ENCODE measurements around the gene ZC3HAV1.

GRCh38 chr7:139084709-139085108 is 24.8 kb downstream of the ZC3HAV1 start:
- TF ChIP-seq ATF2 (CRISPR knock-in tag; IDR thresholded peaks at IDR 0.05) = no peak
- TF ChIP-seq, protein P1, sequence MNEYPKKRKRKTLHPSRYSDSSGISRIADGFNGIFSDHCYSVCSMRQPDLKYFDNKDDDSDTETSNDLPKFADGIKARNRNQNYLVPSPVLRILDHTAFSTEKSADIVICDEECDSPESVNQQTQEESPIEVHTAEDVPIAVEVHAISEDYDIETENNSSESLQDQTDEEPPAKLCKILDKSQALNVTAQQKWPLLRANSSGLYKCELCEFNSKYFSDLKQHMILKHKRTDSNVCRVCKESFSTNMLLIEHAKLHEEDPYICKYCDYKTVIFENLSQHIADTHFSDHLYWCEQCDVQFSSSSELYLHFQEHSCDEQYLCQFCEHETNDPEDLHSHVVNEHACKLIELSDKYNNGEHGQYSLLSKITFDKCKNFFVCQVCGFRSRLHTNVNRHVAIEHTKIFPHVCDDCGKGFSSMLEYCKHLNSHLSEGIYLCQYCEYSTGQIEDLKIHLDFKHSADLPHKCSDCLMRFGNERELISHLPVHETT (CRISPR knock-in tag; conservative IDR thresholded peaks at IDR 0.05) = no peak
- TF ChIP-seq ZNF879 (CRISPR knock-in tag; IDR thresholded peaks at IDR 0.05) = no peak
- TF ChIP-seq NFKB2 (CRISPR knock-in tag; IDR thresholded peaks at IDR 0.05; ENCODE audit: borderline replicate concordance) = no peak
- no peak for TF ChIP-seq ZNF225 (CRISPR knock-in tag; IDR thresholded peaks at IDR 0.05)
- TF ChIP-seq ZNF652 (CRISPR knock-in tag; IDR thresholded peaks at IDR 0.05; ENCODE audit: borderline replicate concordance, low read depth) = no peak
- no peak for TF ChIP-seq MAZ (IDR thresholded peaks at IDR 0.05; ENCODE audit: borderline replicate concordance, low read depth, low read length)
- TF ChIP-seq MAZ (CRISPR knock-in tag; IDR thresholded peaks at IDR 0.05; ENCODE audit: low read depth) = no peak
- no peak for TF ChIP-seq EZH2 (conservative IDR thresholded peaks at IDR 0.05; ENCODE audit: low read depth, low read length)
